HG02763 (cell line): ENCODE results near the gene TAF7.
"Not testable (repeated sequence)": the region's sequence is repeated elsewhere in the genome, so short reads cannot be mapped to it uniquely, and the experiment has no call there.

Experiments used
- ATAC-seq: cut with Tn5 transposase; IDR thresholded peaks from one replicate; pipeline ENCODE4 v1.9.1; 2021; ENCODE audit warnings: mild to moderate bottlenecking, moderate library complexity; ENCODE audit not compliant: unreplicated experiment

Gene TAF7

GRCh38 chr5:141338538-141339306, 18.1 kb upstream of the TAF7 start, which contains the start of gene PCDHGA2:
Gene PCDHGA2 (plus strand): TSS chr5:141338760.
- no peak for ATAC-seq

- ATAC-seq = not testable (repeated sequence)
Observed at GRCh38 chr5:141332571-141332970, 12.0 kb upstream of the TAF7 start.

GRCh38 chr5:141330299-141331080, 9.9 kb upstream of the TAF7 start, which contains the start of gene PCDHGA1:
Gene PCDHGA1 (plus strand): TSS chr5:141330514.
- no peak for ATAC-seq

DNA sequence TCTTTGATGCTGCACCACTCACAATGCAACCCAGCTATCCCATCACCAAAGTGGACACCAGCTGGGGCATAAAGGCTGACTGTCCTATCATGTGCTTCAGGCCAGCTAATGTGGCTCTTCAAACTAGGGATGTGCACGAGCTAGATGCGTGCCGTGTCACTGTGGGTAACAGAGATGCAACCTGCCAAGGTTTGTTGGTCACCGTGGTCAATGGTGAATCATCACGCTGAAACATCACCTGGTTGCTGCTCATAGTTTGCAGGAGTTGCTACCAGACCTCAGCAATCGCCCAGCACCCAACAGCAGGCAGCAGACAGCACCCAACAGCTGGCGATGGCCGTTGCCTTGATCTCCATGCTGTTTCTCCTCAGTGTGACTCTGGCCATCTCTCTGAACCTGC, 7.6 kb upstream of the TAF7 start:
- ATAC-seq = no peak

- peak; percentile 89 for ATAC-seq
Observed at GRCh38 chr5:141326088-141326854, 5.7 kb upstream of the TAF7 start.

GRCh38 chr5:141322261-141322660, 1.7 kb upstream of the TAF7 start:
- no peak for ATAC-seq

GRCh38 chr5:141319699-141320098, 885 bp downstream of the TAF7 start:
- no peak for ATAC-seq

GRCh38 chr5:141319202-141319601, 1.4 kb downstream of the TAF7 start:
- ATAC-seq = no peak

GRCh38 chr5:141316963-141317362, 3.6 kb downstream of the TAF7 start:
- not testable (repeated sequence) for ATAC-seq

- ATAC-seq = no peak
Observed at GRCh38 chr5:141313711-141314110, 6.9 kb downstream of the TAF7 start.

DNA sequence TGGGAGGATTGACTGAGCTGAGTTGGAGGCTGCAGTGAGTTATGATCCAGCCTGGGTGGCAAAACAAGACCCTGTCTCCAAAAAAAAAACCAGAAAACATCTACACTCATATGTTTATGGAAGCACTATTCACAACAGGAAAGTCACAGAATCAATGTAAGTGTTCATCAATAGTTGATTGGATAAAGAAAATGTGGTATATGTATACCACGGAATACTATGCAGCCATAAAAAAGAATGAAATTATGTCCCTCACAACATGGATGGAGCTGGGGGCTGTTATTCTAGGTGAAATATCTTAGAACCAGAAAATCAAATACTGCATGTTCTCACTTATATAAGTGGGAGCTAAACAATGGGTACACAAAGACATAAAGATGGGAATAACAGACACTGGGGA, 14.0 kb downstream of the TAF7 start:
- ATAC-seq = no peak

GRCh38 chr5:141303756-141304155, 16.8 kb downstream of the TAF7 start, which contains the start of gene SLC25A2:
Gene SLC25A2 (minus strand): TSS chr5:141304049. CDS start chr5:141303865, 184 bp downstream.
- ATAC-seq = no peak

- no peak for ATAC-seq
Observed at GRCh38 chr5:141298376-141298775, 22.2 kb downstream of the TAF7 start.

DNA sequence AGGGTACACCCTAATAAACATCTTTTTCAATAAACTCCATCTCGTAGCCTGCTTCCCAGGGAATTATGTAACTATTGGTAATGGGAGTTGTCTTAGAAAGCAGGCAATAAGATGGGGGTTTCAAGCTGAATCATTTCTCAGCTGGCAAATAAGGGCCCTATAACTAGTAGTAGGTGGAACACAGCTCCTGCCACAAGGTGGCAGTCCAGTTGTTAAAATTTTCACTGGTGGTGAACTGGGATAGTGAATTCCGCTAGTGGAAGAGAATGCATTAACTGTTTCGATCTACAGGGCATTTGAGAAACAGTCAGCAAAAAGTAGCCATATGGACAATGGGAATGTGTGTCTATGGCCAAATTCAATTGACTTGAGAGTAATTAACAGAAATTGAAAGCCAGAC, 47.7 kb downstream of the TAF7 start:
- no peak for ATAC-seq

- no peak for ATAC-seq
Observed at GRCh38 chr5:141269195-141269594, 51.4 kb downstream of the TAF7 start.
